ENCODE results near the gene GTF3C4.

GRCh38 chr9:132716007-132716406 is 45.7 kb downstream of the GTF3C4 start:
- TF ChIP-seq JUNB (IDR thresholded peaks at IDR 0.05) (no peak), CBX2 (IDR thresholded peaks at IDR 0.05; ENCODE audit: borderline replicate concordance, low read depth) (no peak), CTCF (IDR thresholded peaks at IDR 0.05) (no peak), KDM1A (IDR thresholded peaks at IDR 0.05; ENCODE audit: low read depth) (no peak), POLR2A (IDR thresholded peaks at IDR 0.05; ENCODE audit: low read length) (no peak), BHLHE40 (IDR thresholded peaks at IDR 0.05; ENCODE audit: low read depth, low read length) (no peak), HES2 (IDR thresholded peaks at IDR 0.05) (no peak), EP300 (IDR thresholded peaks at IDR 0.05) (no peak)
